HT1080 (cell line): ENCODE data around the gene THSD4. TPM values are rescaled to one million over a fixed set of nuclear protein-coding genes. Genes with fewer than 3 reads are reported as not detected.
"Not testable (repeated sequence)": the region's sequence is repeated elsewhere in the genome, so short reads cannot be mapped to it uniquely, and the experiment has no call there.

Experiments used
- DNase-seq: peaks from one replicate; pipeline ENCODE4 v3.0.0-alpha.2; 2015; ENCODE audit warnings: low read depth
- total RNA-seq: library from RNA; depleted of rRNA; stranded (reverse); fragments of >200 nt; shearing (Covaris generic); gene quantifications from 2 replicates; pipeline ENCODE4 v1.2.3, GENCODE V29; 2014

THSD4 gene
- total RNA-seq, 1 experiment from 2014 or later = 11.8 TPM

DNA sequence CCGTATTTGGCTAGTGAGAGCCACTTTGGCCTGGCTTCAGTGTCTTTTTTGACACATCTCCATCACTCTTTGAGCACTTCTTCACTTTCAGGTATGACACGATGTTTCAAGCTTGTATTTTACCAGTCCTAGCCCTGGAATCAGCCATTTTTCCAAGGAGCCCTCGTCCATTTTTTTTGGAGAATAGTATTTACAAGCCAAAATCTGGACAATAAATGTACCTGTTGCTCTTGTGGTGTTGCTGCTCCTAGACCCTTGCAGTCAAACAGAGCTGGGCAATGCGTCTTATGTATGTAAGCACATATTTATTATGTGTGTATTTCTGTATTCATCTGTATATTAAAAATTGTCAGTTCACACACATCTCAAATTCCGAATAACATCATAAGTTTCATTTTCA, 231.2 kb downstream of the THSD4 start:
- DNase-seq = no peak

DNA sequence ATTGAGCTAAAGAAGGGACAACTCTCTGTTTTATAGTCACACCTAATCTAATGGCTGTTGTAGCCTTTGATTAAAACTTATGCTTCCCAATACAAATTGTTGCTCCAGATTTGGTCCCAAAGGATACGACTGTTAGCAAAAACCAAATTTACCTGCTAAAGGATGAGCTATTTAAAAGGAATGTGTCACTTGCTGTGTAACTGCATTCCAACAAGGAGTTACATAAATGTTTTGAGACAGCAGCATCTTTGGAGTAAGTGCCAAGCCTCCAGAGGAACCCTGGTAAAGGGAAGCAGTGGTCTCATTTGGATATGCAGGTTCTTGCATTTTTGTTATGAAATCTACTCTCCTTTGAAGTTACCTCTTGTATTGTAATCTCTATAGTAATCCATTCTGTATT, 233.3 kb downstream of the THSD4 start:
- no peak for DNase-seq

DNA sequence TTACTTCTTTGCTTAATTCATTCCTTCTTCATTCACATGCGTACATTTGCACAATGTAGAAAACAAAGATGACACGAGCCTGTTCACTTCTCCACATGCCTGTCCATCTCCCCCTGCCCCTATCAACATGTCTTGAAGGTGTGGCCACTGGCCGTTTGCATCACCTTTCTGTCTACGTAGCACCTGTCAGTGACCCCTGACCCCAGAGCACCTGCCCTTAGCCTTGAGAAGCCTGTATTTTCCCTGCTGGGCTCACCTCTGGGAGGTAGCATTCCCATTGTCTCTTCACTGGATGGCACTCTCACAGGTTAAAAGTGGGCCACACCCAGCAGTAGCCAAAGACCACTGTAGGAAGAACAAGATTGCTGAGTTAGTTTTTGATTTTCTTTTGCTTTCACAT, 234.1 kb downstream of the THSD4 start:
- no peak for DNase-seq

DNA sequence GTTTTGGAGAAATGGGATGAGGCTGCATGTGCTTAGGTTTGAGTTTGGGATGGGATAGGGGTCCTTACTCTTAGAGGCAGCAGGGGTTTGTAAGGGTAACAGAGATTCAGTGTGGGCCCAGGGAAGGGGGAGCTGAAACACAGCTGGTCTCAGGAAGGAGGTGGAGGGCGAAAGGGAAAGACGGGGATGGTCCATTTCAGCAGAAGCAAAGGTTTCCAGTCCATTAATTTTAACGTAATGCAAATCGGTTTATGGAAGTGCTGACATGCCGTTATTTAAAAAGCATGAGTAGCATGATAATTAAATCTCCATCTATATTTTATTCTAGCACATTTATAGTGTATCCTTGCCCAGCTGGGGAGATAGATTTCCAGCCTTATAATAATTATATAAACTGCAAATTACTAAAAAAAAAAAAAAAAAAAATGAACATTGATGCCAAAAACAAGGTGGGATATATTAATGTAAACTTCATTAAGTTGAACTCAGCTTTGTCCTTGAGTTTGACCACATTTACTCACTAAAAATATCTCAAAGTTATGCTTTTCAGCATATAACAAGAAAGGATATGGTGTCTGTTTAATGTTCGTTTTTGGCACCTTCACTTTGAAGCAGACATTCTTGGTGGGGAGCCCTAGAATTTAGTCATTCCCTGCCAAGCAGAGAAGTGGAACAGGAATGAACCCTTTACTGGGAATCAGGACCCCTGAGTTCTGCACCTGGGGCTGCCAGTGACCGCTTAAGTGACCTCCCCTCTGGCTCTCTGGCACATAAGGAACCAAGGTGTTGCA, 234.7 kb downstream of the THSD4 start:
- DNase-seq = no peak

DNA sequence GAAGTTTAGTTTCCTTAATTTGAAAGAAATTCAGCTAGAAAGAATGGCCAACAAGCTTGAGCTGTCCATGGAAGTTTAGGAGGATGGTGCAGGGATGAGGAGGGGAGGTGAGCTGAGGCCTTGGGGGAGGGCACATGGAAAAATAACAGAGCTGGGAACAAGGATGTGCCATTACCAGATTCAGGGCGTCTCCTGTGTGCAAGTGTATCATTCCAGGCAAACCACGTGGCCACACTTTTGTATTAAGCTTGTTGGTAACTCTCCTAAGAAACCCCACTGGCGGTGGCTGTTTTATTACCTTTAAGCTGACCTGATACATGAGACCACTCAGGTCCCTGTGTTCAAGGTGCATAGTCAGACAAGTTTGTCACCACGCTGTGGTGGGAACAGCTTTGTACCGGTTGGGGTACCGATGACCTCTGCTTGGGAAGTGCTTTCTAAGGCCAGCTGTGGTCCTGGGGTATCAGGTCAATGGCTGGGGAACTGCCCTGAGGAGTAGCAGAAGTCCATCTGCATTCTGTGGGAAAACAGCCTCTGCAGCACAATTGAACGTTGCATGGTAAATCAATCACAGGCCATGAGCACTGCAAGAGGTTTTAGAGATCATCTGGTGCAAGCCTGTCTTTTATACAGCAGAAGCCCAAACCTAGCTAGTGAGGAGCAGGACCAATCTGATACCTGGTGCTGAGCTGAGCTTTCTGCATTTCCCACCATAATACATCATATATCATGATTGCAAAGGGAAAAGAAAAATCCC, 235.5 kb downstream of the THSD4 start:
- no peak for DNase-seq

DNA sequence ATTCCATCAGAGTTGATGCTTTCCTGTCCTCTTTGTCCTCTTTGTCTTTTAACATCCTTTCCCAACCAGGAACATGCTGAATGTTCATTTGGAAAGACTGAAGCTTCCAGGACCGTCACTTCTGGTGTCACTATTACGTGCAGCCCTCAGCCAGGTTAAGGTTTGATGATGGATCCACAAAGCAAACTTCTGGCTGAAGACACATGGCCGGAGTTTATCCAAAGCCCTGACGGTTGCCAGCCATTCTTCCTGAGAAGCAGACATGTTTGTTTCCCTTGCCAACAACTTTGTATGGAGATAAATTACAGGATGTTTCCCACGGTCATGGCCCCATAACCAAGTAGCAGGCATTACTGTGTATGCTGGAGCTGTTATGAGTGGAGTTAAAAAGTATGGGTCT, 236.9 kb downstream of the THSD4 start:
- no peak for DNase-seq

DNA sequence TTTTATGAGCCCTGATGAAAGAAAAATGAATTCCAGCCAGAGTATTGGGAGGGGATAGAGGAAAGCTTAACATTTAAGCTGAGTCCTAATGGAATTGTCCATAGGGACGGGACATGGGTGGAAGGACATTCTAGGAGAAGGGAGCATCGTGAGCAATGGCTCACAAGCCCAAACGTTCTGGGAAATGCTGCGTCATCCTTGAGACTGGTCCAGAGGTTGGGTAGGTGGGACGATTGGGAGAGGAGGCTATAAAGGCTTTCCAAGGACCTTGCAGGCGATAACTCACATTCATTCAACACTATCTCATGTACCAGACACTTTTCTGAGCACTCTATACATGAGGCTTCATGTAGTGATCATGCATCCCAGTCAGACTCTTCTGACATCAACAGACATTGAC, 237.5 kb downstream of the THSD4 start:
- DNase-seq = no peak

DNA sequence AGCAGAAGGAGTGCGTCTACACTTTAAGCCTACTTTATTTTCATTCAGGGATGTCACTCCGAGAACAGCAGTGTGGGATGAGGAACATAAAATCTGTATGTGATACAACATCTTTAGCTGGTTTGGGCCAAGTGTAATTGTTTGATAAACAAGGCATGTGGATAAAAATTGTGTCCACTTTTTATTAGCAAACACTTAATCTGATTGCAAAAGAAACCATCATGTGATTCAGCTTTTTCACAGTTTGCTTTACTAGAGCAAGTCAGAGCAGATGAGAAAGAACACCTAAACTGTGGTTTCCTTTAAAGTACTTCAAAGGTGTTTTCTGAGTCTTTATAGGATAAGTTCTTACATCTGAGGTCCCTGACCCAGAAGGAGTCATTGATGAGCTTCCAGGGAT, 237.9 kb downstream of the THSD4 start:
- no peak for DNase-seq

DNA sequence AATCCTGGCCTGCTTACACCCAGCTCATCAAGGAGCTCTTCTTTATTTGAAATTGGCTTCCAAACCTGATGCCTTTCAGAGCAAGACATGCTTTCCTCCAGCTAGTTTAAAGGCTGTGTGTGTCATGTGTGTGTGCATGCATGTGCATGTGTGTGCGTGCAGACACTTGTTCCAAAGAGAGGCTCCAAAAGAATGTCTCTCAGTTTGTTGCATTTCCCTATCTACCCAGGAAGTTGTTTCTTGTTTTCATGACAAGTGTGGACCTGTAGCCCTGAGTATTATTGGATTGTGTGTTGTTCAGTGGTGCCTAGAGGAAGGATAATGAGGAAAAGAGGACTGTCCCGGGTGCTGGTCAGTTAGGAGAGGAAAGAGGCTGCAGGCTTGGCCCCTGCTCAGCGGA, 240.0 kb downstream of the THSD4 start:
- DNase-seq = no peak

DNA sequence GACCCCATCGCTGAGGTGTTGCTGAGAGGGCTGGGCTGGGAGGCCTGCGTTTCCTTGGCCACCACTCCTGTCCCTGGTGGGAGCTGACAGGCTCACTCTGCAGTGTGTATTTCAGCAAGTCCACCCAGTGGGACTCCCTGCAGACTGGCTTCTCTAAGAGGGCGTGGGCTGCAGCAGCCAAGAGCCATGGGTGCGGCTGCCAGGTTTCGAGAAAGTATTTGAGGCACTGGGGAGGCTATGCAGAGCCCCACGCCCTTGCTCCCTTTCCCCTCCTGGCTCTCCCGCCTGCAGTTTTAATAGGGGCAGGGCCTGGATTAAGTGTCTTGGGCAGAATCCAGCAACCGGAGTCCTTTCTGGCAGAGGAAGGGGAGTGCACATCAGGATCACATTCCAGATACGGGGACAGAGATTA, 242.1 kb downstream of the THSD4 start:
- DNase-seq = no peak

DNA sequence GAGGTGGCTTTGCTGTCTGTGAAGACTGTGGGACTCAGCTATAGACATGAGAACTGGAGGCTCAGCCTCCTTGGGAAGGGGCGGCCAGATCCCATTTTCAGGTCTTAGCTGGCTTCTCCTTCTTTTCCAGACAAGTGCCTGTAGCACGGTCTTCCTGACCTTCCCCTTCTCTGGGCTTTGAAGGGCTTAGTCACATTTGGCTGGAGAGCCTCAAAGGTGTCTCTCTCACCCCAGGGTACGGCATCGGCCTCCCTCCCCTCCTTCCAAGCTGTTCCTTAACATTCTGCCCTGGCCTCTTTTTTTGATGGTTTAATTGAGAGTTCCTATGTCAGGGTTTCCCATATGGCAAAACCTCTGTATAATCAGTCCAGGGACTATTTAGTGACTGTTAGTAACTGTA, 242.7 kb downstream of the THSD4 start:
- DNase-seq = no peak

DNA sequence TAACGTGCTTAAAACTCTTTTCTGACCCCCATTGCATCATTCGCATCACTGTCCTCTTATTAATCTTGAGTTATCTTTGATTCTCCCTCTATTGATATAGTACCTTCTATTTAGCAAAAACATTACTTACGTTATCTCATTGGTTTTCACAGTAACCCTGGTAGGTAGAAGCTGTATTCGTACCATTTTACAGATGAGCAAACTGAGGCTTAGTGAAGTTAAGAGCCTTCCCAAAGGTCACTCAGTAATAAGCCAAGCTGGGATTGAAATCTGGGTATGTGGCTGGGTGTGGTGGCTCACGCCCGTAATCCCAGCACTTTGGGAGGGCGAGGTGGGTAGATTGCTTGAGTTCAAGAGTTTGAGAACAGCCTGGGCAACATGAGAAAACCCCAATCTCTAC, 244.0 kb downstream of the THSD4 start:
- no peak for DNase-seq

DNA sequence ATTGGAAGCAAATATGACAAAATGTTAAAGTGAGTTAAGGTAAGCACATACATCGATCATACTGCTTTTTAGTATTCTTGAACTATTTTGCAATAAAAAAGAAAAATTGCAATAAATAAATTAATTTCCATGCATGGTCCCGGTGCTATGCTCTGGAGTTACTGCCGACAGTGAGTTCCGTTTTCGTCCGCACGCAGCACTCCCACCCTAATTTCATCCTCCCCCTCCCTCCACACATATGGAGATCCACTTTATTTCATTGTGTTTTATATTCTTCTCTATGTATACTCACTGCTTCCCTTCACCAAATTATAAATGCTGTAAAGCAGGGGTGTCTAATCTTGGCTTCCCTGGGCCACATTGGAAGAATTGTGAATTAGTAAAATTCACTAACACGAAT, 247.3 kb downstream of the THSD4 start:
- no peak for DNase-seq

DNA sequence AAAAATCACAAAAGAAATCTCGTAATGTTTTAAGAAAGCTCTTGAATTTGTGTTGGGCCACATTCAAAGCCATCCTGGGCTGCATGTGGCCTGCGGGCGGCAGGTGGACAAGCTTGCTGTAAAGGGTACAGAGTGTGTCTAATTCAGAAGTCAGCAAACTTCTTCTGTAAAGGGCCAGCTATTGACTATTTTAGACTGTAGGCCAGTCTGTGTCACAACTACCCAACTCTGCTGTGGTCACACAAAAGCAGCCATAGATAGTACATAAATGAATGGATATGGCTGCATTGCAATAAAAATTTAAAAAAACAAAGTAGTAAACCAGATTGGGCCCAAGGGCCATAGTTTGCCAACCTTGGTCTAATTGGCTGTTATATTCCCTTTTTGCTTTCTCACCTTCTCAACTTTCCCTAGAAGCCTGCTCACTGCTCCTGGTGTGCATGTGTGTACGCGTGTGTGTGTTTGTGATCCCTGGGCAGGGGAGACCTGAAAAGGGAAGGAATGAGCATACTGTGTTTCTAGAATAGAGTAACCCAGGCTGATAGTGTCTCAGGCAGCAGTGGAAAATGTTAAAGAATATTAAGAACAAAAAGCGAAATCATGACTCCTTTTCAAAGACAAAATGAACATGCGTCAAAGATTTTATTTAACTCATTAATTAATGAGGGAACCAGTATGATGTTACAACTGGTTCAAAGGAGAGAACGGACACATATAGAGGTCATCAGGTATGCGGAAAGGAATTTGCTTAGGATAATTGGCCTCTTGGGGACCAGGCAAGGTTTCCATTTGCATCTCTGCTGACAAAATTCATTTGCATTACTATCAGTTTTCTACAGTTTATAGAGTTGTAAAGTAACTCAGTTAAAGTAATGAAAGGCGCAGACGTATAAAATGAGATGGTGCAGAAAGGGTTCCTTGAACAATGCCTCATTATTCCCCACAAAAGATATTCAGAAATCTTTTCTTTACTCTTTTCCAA, 248.0 kb downstream of the THSD4 start:
- no peak for DNase-seq

DNA sequence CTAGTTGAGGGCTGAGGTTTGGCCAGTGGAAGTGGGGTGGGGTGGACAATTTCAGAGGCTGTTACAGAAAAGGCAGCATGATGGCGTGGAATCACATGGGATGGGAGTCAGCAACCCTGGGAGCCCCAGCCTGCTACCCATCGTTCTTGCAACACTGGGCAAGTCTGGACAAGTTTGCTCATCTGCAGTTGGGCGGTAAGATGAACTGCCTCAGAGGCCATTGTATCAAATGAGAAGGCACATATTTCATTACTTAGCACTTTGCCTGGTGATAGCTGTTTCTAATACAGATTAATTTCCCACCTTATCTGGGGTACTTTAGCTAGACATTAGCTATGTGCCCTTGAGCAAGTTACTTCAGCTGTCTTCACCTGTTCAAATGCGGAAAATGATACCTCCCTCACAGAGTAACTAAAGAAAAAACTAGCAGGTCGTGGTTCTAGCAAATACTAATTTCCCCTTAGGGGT, 248.9 kb downstream of the THSD4 start:
- no peak for DNase-seq

DNA sequence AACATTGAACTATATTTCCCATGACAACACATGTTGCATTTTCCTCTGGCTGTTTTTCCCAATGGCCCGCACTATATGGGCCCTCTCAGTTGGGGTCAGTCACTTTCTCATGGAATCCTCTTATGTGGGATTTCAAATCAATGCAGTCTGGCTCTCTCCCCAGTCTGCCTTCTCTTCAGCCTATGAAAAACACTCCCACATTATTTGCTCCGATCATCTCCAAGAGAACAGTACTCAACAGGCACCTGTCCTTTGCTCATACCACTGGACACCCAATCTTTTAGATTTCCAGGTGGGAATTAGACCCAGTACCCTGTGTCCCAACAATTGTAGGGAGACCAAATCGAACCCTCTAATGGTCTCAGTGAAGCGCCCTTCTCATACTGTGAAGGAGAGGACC, 251.3 kb downstream of the THSD4 start:
- no peak for DNase-seq

DNA sequence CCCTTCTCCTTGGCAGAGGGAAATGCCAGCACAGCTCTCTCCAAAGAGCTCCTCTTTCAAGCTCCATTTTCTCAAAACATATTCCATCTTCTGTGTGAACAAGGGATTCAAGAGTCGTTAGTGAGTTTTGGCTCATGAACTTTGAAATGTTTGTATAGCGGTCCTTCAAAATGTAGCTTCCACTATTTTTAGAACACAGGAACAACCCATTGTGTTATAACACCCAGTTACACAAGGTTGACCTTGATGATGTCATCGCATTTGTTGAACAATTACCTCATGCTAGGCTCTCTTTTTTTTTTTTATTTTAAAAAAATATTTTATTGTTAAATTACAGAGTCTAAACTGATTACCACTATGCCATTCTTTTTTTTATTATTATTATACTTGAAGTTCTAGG, 251.7 kb downstream of the THSD4 start:
- DNase-seq = no peak

DNA sequence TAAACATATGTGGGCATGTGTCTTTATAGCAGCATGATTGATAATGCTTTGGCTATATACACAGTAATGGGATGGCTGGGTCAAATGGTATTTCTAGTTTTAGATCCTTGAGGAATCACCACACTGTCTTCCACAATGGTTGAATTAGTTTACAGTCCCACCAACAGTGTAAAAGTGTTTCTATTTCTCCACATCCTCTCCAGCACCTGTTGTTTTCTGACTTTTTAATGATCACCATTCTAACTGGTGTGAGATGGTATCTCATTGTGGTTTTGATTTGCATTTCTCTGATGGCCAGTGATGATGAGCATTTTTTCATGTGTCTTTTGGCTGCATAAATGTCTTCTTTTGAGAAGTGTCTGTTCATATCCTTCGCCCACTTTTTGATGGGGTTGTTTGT, 252.5 kb downstream of the THSD4 start:
- not testable (repeated sequence) for DNase-seq

DNA sequence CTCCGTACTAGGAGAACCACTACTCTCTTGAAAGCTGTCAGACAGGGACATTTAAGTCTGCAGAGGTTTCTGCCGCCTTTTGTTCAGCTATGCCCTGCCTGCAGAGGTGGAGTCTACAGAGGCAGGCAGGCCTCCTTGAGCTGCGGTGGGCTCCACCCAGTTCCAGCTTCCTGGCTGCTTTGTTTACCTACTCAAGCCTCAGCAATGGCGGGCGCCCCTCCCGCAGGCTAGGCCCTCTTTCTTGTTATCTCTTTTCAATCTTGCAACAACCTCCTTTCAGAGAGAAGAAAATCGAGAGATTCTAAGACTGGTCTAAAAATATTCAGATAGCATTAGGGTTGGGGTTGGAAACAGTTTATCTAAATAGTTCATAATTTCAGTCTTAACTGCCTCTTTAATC, 257.5 kb downstream of the THSD4 start:
- DNase-seq = not testable (repeated sequence)

DNA sequence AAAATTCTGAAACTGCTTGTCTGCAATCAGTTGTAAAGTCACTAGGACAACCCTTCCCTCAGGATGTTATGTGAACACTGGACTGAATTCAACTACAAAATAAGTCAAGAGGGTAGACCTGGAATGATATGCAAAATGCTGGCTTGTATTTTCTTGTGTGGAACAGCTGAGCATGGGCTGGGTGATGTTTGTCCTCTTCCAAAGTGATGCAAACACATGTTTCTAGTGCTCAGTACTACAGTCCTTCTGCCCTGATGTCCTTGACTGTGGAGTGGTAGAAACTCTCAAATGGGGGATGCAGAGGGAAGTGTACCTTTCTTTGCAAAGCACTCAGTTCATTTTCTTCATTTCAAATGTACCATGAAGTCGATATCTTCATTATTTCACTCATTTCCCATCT, 258.6 kb downstream of the THSD4 start:
- DNase-seq = no peak

DNA sequence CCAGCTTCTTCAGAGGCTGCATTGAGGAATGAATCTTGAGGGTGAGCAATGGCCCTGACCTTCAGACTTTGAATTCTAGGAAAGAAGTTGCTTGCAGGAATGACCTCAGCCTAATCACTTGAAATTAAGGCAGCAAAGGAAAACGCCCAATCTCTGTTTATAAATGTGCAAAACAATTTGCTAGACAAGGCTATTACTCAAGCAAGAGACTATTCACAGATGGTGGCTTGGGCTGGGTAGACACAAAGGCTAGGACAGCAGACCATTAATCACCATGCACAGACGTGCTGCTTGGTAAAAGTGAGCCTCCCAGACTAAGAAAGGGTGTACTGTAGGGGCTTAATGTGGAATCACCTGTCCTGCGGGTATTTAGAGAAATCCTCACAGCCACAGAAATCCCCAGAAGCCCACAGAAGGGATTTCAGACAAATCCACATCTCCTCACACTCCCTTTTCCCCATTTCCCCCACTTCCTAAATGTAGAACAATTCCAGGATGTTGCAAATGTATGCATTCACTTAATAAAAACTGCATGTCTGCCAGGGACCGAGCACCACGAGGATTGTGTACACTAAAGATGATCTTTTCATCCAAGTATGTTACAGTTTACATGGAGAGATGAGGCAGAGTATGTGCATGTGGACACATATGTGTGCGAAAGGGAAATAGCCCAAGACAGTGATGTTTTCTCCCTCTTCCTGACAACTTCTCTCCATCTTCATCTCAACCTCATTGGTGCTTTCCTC, 259.5 kb downstream of the THSD4 start:
- no peak for DNase-seq
